Type B pancreatic cell (in vitro differentiated cells): ENCODE data around the gene EPHA2. TPM values are rescaled to one million over a fixed set of nuclear protein-coding genes. Genes with fewer than 3 reads are reported as not detected.

Experiments used
- DNase-seq: peaks from one replicate; pipeline ENCODE4 v3.0.0; 2021; ENCODE audit warnings: mixed read lengths; ENCODE audit not compliant: unreplicated experiment; ENCODE audit errors: extremely low spot score
- H3K27ac Mint-ChIP-seq: 2 replicates; pipeline ENCODE4 v1.8.0; 2021; ENCODE audit warnings: mild to moderate bottlenecking, mixed read lengths
- H3K27me3 Mint-ChIP-seq: 2 replicates; pipeline ENCODE4 v1.8.0; 2021; ENCODE audit warnings: mixed read lengths
- H3K36me3 Mint-ChIP-seq: 2 replicates; pipeline ENCODE4 v1.8.0; 2021; ENCODE audit warnings: mixed read lengths
- H3K4me1 Mint-ChIP-seq: one replicate; pipeline ENCODE4 v1.8.0; 2021; ENCODE audit warnings: mixed read lengths; ENCODE audit not compliant: unreplicated experiment
- H3K4me3 Mint-ChIP-seq: 2 replicates; pipeline ENCODE4 v1.8.0; 2021; ENCODE audit warnings: mild to moderate bottlenecking, mixed read lengths
- H3K9me3 Mint-ChIP-seq: 2 replicates; pipeline ENCODE4 v1.8.0; 2021; ENCODE audit warnings: mixed read lengths
- CTCF ChIP-seq: fragments of 200-600 bp; sonication (generic); conservative IDR thresholded peaks from 2 replicates; pipeline ENCODE4 v1.5.0; 2021; ENCODE audit warnings: antibody characterized with exemption, mild to moderate bottlenecking
- total RNA-seq: library from RNA; stranded (reverse); gene quantifications from 2 replicates; pipeline ENCODE4 v1.2.1, GENCODE V29; 2021; ENCODE audit warnings: low replicate concordance

The EPHA2 gene
- total RNA-seq, 1 donor from 2014 or later, result 40.3 TPM

DNA sequence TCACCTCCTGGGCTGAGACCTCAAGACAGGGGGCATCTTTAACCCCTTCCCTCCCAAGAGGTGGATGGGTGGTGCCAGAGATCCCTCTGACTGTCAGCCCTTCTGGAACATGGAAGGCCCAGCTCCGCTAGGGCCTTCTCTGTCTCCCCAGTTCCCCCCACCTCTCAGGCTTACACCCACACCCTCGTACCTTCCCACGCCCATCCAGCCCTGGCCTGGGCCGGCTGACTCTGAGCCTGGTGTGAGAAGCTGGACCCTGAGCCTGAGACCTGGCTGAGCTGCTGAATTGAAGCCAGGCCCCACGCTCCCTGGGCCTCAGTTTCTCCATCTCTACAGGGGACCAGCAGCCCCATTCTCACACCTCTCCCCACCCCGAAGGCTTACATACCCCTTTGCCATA is 5.4 kb downstream of the EPHA2 start:
- H3K36me3 Mint-ChIP-seq, result peaks cover 21% of the 10 kb centered on the region
- H3K9me3 Mint-ChIP-seq, result no peaks in the 10 kb centered on the region
- H3K27ac Mint-ChIP-seq, result peak overlapping the region; percentile 72
- no peaks in the 10 kb centered on the region for H3K27me3 Mint-ChIP-seq
- H3K4me1 Mint-ChIP-seq, result peaks cover 39% of the 10 kb centered on the region
- TF ChIP-seq CTCF, result no peak
- H3K4me3 Mint-ChIP-seq, result no peak overlapping the region
- DNase-seq, result no peak

DNA sequence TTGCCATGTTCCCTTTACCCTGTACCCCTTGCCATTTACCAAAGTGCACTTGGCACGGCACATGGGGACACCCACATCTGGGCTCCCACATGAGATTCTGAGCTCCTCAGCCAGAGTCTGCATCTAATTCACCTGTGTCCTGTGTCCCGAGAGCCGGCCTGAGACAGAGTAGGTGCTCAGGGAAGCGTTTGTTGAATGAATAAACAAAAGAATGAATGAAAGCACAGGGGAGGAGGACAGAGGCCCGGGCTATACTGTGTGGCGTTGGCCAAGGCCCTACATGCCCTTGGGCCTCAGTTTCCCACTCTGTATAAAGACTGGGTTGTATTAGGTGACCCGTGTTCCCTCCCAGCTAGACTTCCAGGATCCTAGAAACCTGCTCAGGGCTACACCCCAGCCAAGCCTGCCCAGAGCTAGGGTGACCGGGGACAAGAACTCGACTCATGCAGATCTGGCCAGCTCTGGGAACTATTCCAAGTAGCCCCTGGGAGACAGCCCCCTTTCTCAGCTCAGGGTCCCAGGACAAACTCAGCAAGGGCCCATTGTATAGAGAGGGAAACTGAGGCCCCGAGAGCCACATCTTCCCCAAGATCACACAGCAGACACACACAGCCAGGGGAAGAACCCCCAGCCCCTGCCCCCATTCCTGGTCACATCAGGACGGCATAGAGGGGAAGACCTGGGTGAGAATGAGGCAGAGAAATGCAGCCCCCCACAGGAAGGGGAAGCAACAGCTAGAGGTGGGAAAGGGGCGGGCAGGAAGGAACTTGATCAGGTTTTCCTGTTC is 6.0 kb downstream of the EPHA2 start:
- peaks cover 21% of the 10 kb centered on the region for H3K36me3 Mint-ChIP-seq
- no peaks in the 10 kb centered on the region for H3K27me3 Mint-ChIP-seq
- no peak for TF ChIP-seq CTCF
- H3K9me3 Mint-ChIP-seq, result no peaks in the 10 kb centered on the region
- H3K4me3 Mint-ChIP-seq, result peak overlapping the region; percentile 28
- H3K27ac Mint-ChIP-seq, result peak overlapping the region; percentile 96
- no peak for DNase-seq
- peaks cover 39% of the 10 kb centered on the region for H3K4me1 Mint-ChIP-seq

GRCh38 chr1:16149146-16149545 is 6.7 kb downstream of the EPHA2 start:
- H3K27me3 Mint-ChIP-seq, result no peaks in the 10 kb centered on the region
- H3K36me3 Mint-ChIP-seq, result peaks cover 21% of the 10 kb centered on the region
- peak overlapping the region; percentile 96 for H3K27ac Mint-ChIP-seq
- TF ChIP-seq CTCF, result no peak
- H3K4me1 Mint-ChIP-seq, result peaks cover 39% of the 10 kb centered on the region
- DNase-seq, result no peak
- H3K4me3 Mint-ChIP-seq, result peak overlapping the region; percentile 71
- no peaks in the 10 kb centered on the region for H3K9me3 Mint-ChIP-seq

DNA sequence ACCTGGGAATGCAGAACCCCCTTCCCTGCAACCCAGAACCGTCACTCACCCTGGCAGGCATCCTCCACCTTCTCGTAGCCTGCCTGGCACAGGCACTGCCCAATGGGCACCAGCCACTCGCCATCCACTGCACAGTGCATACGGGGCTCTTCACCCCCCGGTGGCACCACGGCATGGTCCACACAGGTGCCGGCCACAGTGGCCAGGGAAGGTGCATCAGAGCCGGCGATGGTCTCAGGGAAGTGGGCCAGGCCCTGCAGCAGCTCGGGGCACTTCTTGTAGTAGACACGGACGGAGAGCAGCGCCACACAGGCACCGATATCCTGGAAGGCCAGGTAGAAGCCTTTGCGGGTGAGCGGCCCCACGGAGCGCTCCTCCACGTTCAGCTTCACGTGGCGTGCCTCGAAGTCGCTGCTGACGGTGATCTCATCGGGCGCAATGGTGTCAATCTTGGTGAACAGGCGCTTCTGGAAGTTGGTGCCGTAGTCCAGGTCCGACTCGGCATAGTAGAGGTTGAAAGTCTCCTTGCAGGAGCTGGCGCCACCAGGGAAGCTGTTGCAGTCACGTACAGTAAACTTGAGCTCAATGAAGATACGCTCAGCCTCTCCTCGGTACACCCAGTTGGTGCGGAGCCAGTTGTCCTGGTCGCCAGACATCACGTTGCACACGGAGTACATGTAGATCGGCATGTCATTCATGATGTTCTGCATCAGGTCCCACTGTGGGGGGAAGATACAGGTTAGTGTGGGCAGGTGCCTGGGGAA is 7.4 kb downstream of the EPHA2 start:
- Mint-ChIP-seq H3K9me3 (no peaks in the 10 kb centered on the region), H3K4me1 (peaks cover 38% of the 10 kb centered on the region), H3K36me3 (peaks cover 21% of the 10 kb centered on the region), H3K27me3 (no peaks in the 10 kb centered on the region), H3K27ac (peak overlapping the region; percentile 96), H3K4me3 (peak overlapping the region; percentile 71)
- no peak for TF ChIP-seq CTCF
- DNase-seq, result no peak

DNA sequence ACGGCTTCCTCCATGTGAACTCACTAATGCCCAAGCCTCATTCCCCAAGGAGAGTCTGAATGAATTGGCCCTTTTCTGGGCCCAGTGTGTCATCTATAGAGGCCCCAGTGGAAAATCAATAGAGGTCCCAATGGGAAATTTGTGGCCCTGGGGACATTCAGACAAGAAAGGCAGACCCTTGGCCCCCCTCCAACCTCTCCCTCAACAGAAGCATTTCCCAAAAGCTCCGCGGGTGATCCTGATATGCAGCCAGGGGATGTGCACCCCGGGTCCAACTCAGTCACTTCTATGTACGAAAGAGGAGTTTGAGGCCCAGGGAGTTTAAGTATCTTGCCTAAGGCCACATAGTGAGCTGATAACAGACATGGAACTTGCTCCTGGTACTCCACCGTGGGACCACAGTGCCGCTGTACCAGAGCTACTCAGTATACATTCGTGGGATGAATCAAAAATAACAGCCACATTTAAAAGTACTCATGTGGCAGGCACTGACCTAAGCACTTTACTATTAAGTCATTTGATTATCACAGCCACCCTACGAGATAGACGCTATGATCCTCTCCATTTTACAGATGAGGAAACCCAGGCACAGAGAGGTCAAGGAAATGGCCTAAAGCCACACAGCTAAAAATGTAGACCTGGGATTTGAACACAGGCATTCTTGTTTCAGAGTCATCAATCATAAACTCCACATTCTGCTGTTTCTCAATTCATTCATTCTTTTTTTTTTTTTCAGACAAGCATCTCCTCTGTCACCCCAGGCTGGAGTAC is 8.5 kb downstream of the EPHA2 start:
- Mint-ChIP-seq H3K4me1 (peaks cover 33% of the 10 kb centered on the region), H3K36me3 (peaks cover 22% of the 10 kb centered on the region), H3K27me3 (no peaks in the 10 kb centered on the region), H3K9me3 (no peaks in the 10 kb centered on the region), H3K27ac (peak overlapping the region; percentile 96), H3K4me3 (peak overlapping the region; percentile 81)
- DNase-seq, result no peak
- TF ChIP-seq CTCF, result no peak
